A549 (cell line): ENCODE data around the gene FBXO28. TPM values are rescaled to one million over a fixed set of nuclear protein-coding genes. Genes with fewer than 3 reads are reported as not detected.

Experiments used
- ATAC-seq, 2 experiments: fragments of 200-7000 bp in 1 of 2; fragments of >200 bp in 1 of 2; cut with Nextera tagmentation in 1 of 2; cut with Tn5 transposase in 1 of 2; 3 replicates each; pipeline versions ENCODE4 v1.8.0 to v1.9.1; 2018 to 2020; ENCODE audit warnings: mild to moderate bottlenecking in 1 of 2, moderate library complexity in 1 of 2
- CTCF ChIA-PET: fragments of 300-600 bp; sonication (Branson Sonifier 250); formaldehyde crosslinking; extraction: SDS; loops from one replicate; lab custom pipeline; 2021; ENCODE audit warnings: antibody characterized with exemption, inconsistent platforms; lab: Yijun Ruan, JAX
- POLR2A ChIA-PET: fragments of 350-600 bp; formaldehyde crosslinking; extraction: SDS; loops from one replicate; lab custom pipeline; 2021; ENCODE audit warnings: antibody characterized with exemption, inconsistent platforms; lab: Yijun Ruan, JAX
- DNase-seq, 2 experiments: peaks; one replicate each; pipeline versions ENCODE4 v3.0.0 to v3.0.0-alpha.2; 2011 to 2016; ENCODE audit warnings: low read depth in 1 of 2, low spot score in 1 of 2
- FAIRE-seq: peaks from 2 replicates; lab custom pipeline; 2011; peaks lifted over from hg19 to GRCh38; lab: Jason Lieb, UNC
- H3K27ac ChIP-seq, 2 experiments: fragments of >200 bp; sonication (Bioruptor Twin); formaldehyde crosslinking; 3 replicates each; pipeline ENCODE4 v1.5.1; 2016 to 2017
- H3K4me1 ChIP-seq: fragments of >200 bp; sonication (Bioruptor Twin); formaldehyde crosslinking; 3 replicates; pipeline ENCODE4 v1.6.1; 2016
- H3K4me2 ChIP-seq: fragments of >200 bp; sonication (Bioruptor Twin); formaldehyde crosslinking; 3 replicates; pipeline ENCODE4 v1.6.1; 2016
- H3K4me3 ChIP-seq: fragments of >200 bp; sonication (Bioruptor Twin); formaldehyde crosslinking; 3 replicates; pipeline ENCODE4 v1.5.1; 2016
- H3K9me3 ChIP-seq: fragments of >200 bp; sonication (Bioruptor Twin); formaldehyde crosslinking; 3 replicates; pipeline ENCODE4 v1.6.1; 2016
- ATOH8 ChIP-seq: fragments of 250-450 bp; sonication (Bioruptor Pico); IDR thresholded peaks from 2 replicates; pipeline ENCODE4 v1.5.0; 2020; ENCODE audit warnings: low read depth, mild to moderate bottlenecking, moderate library complexity
- CEBPB ChIP-seq, 2 experiments: fragments of >200 bp in 1 of 2; sonication (Bioruptor Twin) in 1 of 2; formaldehyde crosslinking in 1 of 2; IDR thresholded peaks; 2 replicates each; pipeline ENCODE4 v1.6.1; 2012 to 2016
- CHD4 ChIP-seq: fragments of 200-600 bp; sonication (generic); IDR thresholded peaks from 2 replicates; pipeline ENCODE4 v1.6.1; 2016; ENCODE audit warnings: antibody characterized with exemption, mild to moderate bottlenecking, borderline replicate concordance
- CTCF ChIP-seq: fragments of >200 bp; sonication (Bioruptor Twin); formaldehyde crosslinking; IDR thresholded peaks from 3 replicates; pipeline ENCODE4 v1.5.1; 2016
- KDM5A ChIP-seq: fragments of 200-600 bp; sonication (generic); IDR thresholded peaks from 2 replicates; pipeline ENCODE4 v1.6.1; 2016; ENCODE audit warnings: antibody characterized with exemption, mild to moderate bottlenecking
- MAFK ChIP-seq: fragments of 450-650 bp; IDR thresholded peaks from 2 replicates; pipeline ENCODE4 v1.6.1; 2014; ENCODE audit not compliant: partially characterized antibody
- MAZ ChIP-seq: fragments of 150-350 bp; IDR thresholded peaks from 2 replicates; pipeline ENCODE4 v1.6.1; 2014; ENCODE audit warnings: antibody characterized with exemption, low read depth, low read length, borderline replicate concordance
- NPAS2 ChIP-seq: fragments of 250-450 bp; sonication (Bioruptor Pico); IDR thresholded peaks from 2 replicates; pipeline ENCODE4 v1.8.0; 2022; ENCODE audit warnings: mild to moderate bottlenecking, moderate library complexity, borderline replicate concordance
- NR3C1 ChIP-seq: fragments of >200 bp; sonication (Bioruptor Twin); formaldehyde crosslinking; IDR thresholded peaks from 3 replicates; pipeline ENCODE4 v1.6.1; 2017
- PBX3 ChIP-seq: IDR thresholded peaks from 2 replicates; pipeline ENCODE4 v1.6.1; 2012
- PHF8 ChIP-seq: fragments of 200-600 bp; sonication (generic); IDR thresholded peaks from 2 replicates; pipeline ENCODE4 v1.6.1; 2016; ENCODE audit warnings: low read depth, mild to moderate bottlenecking, antibody characterized with exemption, moderate library complexity, borderline replicate concordance
- POLR2A ChIP-seq: IDR thresholded peaks from 2 replicates; pipeline ENCODE4 v1.6.1; 2012; ENCODE audit warnings: mild to moderate bottlenecking, low read length
- POLR2AphosphoS2 ChIP-seq: conservative IDR thresholded peaks from 2 replicates; pipeline ENCODE4 v1.6.1; 2012; ENCODE audit warnings: low read length, improper control_type of control experiment, inconsistent platforms
- RARB ChIP-seq: fragments of 250-450 bp; sonication (Bioruptor Pico); IDR thresholded peaks from 2 replicates; pipeline ENCODE4 v1.8.0; 2021; ENCODE audit warnings: mild to moderate bottlenecking, moderate library complexity
- RCOR1 ChIP-seq: fragments of 150-350 bp; IDR thresholded peaks from 2 replicates; pipeline ENCODE4 v1.6.1; 2014; ENCODE audit warnings: antibody characterized with exemption, low read length, low read depth
- RFX5 ChIP-seq: fragments of 450-650 bp; IDR thresholded peaks from 2 replicates; pipeline ENCODE4 v1.7.1; 2014; ENCODE audit warnings: antibody characterized with exemption, mild to moderate bottlenecking, moderate library complexity
- RNF2 ChIP-seq: fragments of 200-600 bp; sonication (generic); IDR thresholded peaks from 2 replicates; pipeline ENCODE4 v1.6.1; 2016; ENCODE audit warnings: low read depth, mild to moderate bottlenecking, antibody characterized with exemption, moderate library complexity, borderline replicate concordance
- ZFP36 ChIP-seq: fragments of 450-650 bp; IDR thresholded peaks from 2 replicates; pipeline ENCODE4 v1.6.1; 2014; ENCODE audit warnings: borderline replicate concordance; ENCODE audit not compliant: partially characterized antibody
- WGBS: methylation state at CpG from one replicate; pipeline ENCODE4 v1.1.6; 2017; ENCODE audit errors: missing lambda C conversion rate; 5-methylcytosine and 5-hydroxymethylcytosine counted together
- polyA plus RNA-seq, 4 experiments: library from polyadenylated mRNA; depleted of rRNA in 3 of 4; stranded (reverse); fragments of >200 nt; fragmentation: RNase III in 1 of 4; extraction: RNeasy Plus Mini Kit Qiagen cat#74134 plus additional on column Dnase treatment in 1 of 4; gene quantifications; 2 replicates in 3 of 4; 3 replicates in 1 of 4; pipeline ENCODE4 v1.2.3, GENCODE V29; 2011 to 2017
- TF ChIP-seq, protein P1 (sequence below): IDR thresholded peaks from 2 replicates; pipeline ENCODE4 v1.6.1; 2012
- TF ChIP-seq, protein P2 (sequence below): fragments of >200 bp; sonication (Bioruptor Twin); formaldehyde crosslinking; IDR thresholded peaks from 3 replicates; pipeline ENCODE4 v1.6.1; 2016

The FBXO28 gene
- polyA plus RNA-seq, 2 of the 4 experiments (the other 2 are of a cell fraction): 19.1 to 31.5 TPM

DNA sequence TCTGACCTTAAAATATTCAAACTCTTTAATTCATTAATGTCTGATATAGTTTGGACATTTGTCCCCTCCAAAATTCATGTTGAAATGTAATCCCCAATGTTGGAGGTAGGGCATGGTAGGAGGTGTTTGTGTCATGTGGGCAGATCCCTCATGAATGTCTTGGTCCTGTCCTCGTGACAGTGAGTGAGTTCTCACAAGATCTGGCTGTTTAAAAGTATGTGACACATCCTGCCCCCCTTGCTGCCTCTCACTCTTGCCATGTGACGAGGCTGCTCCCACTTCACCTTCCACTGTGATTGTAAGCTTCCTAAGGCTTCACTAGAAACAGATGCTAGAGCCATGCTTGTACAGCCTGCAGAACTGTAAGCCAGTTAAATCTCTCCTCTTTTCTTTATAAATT lies 21.3 kb upstream of the FBXO28 start:
- TF ChIP-seq, protein P1, sequence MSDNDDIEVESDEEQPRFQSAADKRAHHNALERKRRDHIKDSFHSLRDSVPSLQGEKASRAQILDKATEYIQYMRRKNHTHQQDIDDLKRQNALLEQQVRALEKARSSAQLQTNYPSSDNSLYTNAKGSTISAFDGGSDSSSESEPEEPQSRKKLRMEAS: no peak
- no peak for TF ChIP-seq PBX3
- FAIRE-seq (no peak), ATAC-seq (no peak), DNase-seq (no peak)
- WGBS: 8% methylated on average over 2 of the region's 2 CpGs
- no peak overlapping the region for H3K4me3 ChIP-seq
- ChIA-PET CTCF (no interaction called here), POLR2A (no interaction called here)
- no peaks in the 10 kb centered on the region for H3K9me3 ChIP-seq
- H3K4me1 ChIP-seq: no peaks in the 10 kb centered on the region
- no peak overlapping the region for H3K27ac ChIP-seq
- H3K4me2 ChIP-seq: no peak overlapping the region

DNA sequence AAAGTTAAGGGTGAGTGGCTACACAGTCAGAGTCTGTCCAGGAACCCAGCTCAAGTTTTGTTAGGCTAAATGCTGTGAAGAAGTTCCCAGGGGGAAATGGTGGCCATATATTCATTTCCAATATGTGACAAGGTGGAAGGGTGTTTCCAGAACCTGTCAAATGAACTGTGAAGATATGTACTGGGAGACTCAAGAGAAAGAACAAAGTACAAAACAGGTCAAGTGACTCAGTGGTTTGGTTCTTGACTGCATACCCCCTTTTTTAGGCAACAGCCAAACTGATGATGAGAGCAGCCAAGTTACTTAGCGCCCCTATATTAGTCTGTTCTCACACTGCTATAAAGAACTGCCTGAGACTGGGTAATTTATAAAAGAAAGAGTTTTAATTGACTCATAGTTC lies 18.6 kb upstream of the FBXO28 start:
- ChIA-PET CTCF (interaction anchor here (0.6 to 1.6 kb wide), 2 partner anchors 12 to 362 kb away, joined by 3 to 6 read pairs; no protein-coding TSS in a partner anchor), POLR2A (no interaction called here)
- no peaks in the 10 kb centered on the region for H3K4me1 ChIP-seq
- H3K27ac ChIP-seq: no peak overlapping the region
- H3K4me2 ChIP-seq: no peak overlapping the region
- 4% methylated on average over 1 of the region's 1 CpG for WGBS
- FAIRE-seq (no peak), DNase-seq (no peak), ATAC-seq (no peak)
- H3K9me3 ChIP-seq: no peaks in the 10 kb centered on the region
- TF ChIP-seq POLR2AphosphoS2 (no peak), CEBPB (IDR thresholded peaks at IDR 0.05) (no peak)
- no peak overlapping the region for H3K4me3 ChIP-seq

- Histone ChIP-seq H3K4me3 (no peak overlapping the region), H3K4me1 (no peaks in the 10 kb centered on the region), H3K27ac (no peak overlapping the region), H3K4me2 (no peak overlapping the region), H3K9me3 (no peaks in the 10 kb centered on the region)
- WGBS: 61% methylated on average over 1 of the region's 1 CpG
- TF ChIP-seq MAFK (no peak), NPAS2 (CRISPR knock-in tag) (no peak), ATOH8 (no peak), RARB (CRISPR knock-in tag) (no peak), RFX5 (no peak), PHF8 (no peak), CTCF (no peak), POLR2A (no peak), RNF2 (no peak), KDM5A (no peak), CHD4 (no peak), MAZ (no peak), ZFP36 (no peak), NR3C1 (no peak), RCOR1 (no peak)
- TF ChIP-seq, protein P2, sequence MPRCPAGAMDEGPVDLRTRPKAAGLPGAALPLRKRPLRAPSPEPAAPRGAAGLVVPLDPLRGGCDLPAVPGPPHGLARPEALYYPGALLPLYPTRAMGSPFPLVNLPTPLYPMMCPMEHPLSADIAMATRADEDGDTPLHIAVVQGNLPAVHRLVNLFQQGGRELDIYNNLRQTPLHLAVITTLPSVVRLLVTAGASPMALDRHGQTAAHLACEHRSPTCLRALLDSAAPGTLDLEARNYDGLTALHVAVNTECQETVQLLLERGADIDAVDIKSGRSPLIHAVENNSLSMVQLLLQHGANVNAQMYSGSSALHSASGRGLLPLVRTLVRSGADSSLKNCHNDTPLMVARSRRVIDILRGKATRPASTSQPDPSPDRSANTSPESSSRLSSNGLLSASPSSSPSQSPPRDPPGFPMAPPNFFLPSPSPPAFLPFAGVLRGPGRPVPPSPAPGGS: no peak
- ChIA-PET POLR2A (no interaction called here), CTCF (interaction anchor here (1.6 kb wide), 1 partner anchor 12 kb away, joined by 6 read pairs; no protein-coding TSS in a partner anchor)
- ATAC-seq (no peak), DNase-seq (no peak), FAIRE-seq (no peak)
Measured at GRCh38 chr1:224095867-224096266, 18.0 kb upstream of the FBXO28 start.
